HG03521 (cell line): ENCODE measurements around the gene SNAI3.
A peak's percentile ranks its signal among the peaks of the same experiment; 100 is the strongest.

Experiments used
- ATAC-seq: cut with Tn5 transposase; IDR thresholded peaks from one replicate; pipeline ENCODE4 v1.9.1; 2021; ENCODE audit warnings: mild to moderate bottlenecking, moderate library complexity; ENCODE audit not compliant: unreplicated experiment

The SNAI3 gene

GRCh38 chr16:88706229-88706964, 20.1 kb upstream of the SNAI3 start, which contains the start of the genes CTU2 and RNF166:
CTU2 (plus strand) TSS chr16:88706503; CDS start chr16:88706531, 28 bp downstream.
RNF166 (minus strand) TSS chr16:88706408; CDS start chr16:88706325, 83 bp downstream.
- peak; percentile 64 for ATAC-seq

- ATAC-seq = peak; percentile 11
These were observed 19.5 kb upstream of the SNAI3 start for GRCh38 chr16:88705801-88706228.

GRCh38 chr16:88705076-88705684, 18.9 kb upstream of the SNAI3 start:
- no peak for ATAC-seq

DNA sequence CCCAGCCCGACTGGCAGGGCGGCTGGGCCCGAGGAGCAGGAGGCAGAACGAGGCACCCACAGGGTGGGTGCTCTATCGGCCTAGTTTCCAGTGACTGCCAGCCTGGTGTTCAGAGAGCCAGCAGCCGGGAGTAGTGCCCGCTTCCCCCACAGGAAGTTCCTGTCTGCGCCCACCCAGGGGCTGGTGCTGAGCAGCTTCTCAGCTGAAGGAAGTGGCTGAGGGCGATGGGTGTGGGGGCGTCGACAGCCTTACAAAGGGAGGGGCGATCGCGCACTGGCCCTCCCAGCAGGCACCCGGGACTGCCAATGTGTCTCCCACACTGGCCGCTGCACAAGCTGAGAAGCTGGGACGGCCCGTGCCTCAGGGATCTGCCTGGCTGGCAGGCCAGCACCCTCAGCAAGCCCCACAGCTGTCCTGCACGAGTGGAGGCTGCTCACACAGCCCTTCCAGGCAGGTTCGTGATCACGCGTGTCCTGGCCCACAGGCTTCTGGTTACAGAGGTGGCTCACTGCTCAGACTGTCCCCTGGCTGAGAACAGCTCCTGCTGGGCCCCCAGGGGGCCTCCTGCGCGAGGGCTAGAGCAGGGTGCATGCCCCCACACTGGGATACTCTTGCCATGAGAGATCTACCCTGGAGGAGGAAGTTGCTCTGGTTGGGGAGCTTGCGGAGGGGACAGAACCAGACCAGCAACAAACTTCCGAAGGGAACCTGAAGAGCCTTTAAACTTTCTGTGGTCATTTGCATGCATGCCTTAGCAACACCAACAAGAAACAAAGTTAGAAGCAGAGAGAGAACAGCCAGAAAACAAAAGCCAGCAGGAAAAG, 17.4 kb upstream of the SNAI3 start:
- ATAC-seq = no peak

DNA sequence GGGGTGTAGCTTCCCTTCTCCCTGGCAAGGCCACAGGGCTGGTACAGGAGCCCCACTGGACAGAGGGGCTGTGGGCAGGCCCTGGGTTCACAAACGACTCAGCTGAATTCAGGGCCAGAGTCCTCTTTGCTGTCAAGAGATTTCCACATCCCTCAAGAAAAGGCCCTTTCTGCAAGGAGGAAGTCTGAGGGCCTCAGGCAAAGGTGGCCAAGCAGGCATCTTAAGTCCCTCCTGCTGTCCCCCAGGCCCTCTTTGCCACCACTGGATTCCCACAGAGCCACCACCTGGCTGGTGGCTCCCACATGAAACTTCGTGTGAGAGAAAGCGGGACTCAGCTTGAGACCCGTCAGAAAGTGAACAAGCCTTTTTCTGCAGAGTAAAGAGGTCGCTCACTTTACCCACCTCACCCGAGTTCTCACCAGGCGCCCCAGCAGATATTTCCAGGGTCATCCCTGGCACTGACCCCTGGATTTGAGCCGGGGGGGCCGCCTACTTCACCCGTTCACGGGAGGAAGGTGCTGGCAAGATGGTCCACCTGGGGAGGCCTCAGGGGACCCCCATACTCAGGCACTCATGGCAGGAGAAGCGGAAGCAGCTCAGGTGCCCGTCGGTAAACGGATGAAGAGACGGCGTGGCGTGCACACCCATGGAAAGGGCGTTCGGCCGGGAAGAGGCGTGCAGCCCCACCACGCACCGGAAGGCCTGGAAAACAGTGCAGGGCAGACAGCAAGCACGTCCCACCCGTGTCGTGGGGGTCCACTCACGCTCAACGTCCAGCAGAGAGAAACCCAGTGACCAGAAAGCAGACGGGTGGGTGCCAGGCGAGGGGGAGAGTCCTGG, 16.3 kb upstream of the SNAI3 start:
- no peak for ATAC-seq

- no peak for ATAC-seq
These were observed 15.5 kb upstream of the SNAI3 start for GRCh38 chr16:88701581-88702370.

DNA sequence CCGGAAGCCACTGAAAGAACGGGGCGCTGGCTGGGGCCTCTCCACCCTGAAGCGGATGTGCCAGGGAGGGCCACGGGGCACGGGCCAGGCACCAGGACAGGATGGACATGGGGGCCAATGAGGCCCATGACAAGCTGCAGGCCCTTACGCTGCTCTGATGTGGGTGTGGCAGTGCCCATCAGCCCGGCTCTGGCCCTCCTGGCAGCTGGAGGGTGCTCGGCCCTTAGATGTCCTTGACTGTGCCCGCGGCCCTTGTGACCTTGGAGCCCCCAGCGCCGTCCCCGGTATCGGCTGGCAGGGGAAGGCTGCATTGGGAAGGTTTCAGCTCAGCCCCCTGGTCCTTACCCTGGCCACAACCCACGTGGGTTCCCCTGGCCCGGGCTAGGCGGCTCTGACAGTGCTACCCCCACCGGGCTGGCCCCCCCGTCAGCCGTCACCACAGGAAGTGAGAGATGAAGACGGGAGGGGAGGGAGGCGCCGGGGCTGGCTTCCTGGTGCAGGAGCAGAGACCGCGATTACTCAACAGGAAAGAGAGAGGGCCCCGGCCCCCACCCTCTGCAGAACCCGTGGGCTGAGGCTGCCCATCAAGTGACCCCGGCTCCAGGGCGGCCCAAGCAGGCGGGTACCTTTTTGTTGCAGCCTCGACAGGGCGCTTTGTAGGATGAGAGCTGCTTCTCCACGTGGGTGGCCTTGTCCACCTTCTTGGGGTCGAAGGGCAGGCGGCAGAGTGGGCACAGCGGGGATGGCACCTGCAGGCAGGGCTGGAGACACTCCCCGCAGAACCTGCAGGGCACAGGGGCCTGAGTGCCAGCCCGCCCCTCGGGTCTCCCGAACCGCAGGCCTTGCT, 14.6 kb upstream of the SNAI3 start:
- ATAC-seq = peak; percentile 58

DNA sequence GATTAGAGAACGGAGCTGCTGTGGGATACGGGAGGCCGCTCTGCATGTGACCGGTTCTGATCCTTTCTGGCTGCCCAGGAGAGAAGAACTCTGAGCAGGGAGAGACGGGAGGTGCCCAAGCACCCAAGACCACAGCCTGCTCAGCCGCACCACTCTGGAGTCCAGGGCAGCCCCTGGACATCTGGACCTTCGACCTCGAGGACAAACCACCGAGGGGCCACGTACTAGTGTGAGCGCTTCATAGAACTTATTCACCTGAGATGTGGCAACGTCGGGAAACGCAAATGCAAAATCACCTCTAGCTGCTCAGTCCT, 14.0 kb upstream of the SNAI3 start:
- no peak for ATAC-seq

GRCh38 chr16:88699180-88699579, 12.9 kb upstream of the SNAI3 start:
- no peak for ATAC-seq

GRCh38 chr16:88698646-88699045, 12.3 kb upstream of the SNAI3 start:
- no peak for ATAC-seq

- no peak for ATAC-seq
These were observed 11.7 kb upstream of the SNAI3 start for GRCh38 chr16:88697831-88698615.

- ATAC-seq = no peak
These were observed 11.0 kb upstream of the SNAI3 start for GRCh38 chr16:88697116-88697830.

GRCh38 chr16:88696441-88696840, 10.1 kb upstream of the SNAI3 start:
- no peak for ATAC-seq

DNA sequence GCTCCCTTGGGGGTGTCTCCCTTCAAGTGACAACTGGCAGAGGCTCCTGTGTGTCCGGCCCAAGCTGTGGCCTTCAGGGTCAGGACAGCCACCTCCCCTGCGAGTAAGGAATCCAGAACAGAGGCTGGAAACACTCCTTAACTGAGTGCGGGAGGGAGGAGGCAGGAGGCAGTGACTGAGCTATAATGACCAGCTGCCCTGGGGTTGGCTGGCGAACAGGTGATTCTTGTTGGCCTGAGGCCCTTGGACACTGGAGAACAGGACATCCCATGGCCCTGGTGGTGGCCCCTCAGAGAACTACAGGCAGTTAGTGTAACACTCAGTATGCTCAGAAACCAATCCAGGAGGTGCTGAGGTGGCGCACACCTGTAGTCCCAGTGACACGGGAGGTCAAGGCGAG, 9.4 kb upstream of the SNAI3 start:
- no peak for ATAC-seq

DNA sequence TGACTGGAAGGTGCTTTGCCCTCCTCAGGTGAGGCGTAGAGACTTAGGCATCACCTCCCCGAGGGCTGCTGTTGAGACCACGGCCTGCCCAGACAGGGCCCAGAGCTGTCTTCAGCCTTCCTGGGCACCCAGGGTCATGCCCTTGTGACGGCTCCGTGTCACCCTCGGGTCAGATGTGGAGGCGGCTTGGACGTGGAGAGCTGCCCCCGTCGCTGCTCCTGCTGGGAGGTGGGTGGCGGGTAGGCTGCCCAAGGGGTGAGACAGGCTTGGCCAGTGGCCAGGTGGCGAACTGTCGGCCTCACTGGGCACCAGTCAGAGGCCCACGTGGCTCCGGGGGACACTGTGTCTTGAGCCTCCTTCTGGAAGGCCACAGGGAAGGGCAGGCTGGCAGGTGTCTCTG, 8.9 kb upstream of the SNAI3 start:
- ATAC-seq = no peak

DNA sequence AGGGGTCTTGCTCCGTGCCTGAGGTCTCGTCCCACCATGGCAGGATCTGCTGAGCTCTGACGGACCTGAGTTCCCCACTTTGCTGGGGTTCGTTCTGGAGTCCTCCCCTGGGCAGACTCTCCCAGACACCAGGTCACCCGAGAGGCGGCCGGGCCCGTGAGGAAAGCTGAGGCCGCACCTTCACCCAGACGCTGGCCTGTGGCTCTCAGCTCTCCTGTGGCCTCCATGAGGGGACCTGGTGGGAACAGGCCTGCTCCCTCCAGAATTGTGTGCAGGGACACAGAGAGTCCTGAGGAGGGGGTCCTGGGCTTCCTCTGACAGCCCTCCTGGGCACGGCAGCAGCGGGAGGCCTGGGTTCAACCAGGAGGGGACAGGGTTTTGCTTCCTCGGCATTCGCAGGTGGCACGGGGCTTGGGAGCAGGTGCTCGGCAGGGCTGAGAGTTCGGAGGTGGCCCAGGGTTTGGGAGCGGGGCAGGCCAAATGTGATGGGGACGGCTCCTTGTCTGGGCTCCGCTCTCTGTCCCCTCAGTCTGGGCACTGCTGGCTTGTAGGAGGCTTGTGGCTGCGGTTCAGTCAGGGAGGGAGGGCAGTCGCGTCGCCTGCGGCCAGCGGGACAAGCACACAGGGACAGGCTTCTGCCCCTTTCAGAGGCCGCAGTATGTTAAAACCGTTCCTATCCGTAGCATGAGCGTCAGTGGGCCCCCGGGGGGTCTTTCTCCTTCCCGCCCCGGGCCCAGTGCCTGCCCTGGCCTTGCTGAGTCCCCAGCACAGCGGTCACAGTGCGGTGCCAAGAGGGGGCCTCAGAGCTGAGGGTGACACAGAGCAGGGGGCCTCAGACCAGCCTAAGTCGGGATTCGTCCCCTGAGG, 8.1 kb upstream of the SNAI3 start:
- ATAC-seq = no peak
